HepG2 (cell line): Measurements from ENCODE around the gene NSMCE1. TPM values are rescaled to one million over a fixed set of nuclear protein-coding genes. Genes with fewer than 3 reads are reported as not detected.

Experiments
- ARNT2 ChIP-seq: sonication (generic); formaldehyde crosslinking; IDR thresholded peaks from 2 replicates; pipeline ENCODE4 v1.8.0; 2022; ENCODE audit warnings: mild to moderate bottlenecking, low read depth, missing genetic modification reagents, moderate library complexity
- ATAD3A ChIP-seq: sonication (generic); formaldehyde crosslinking; IDR thresholded peaks from 2 replicates; pipeline ENCODE4 v1.4.0; 2020; ENCODE audit warnings: missing genetic modification reagents
- BRD4 ChIP-seq: sonication (generic); formaldehyde crosslinking; IDR thresholded peaks from 2 replicates; pipeline ENCODE4 v1.4.0; 2020; ENCODE audit warnings: missing genetic modification reagents
- CENPX ChIP-seq: sonication (generic); formaldehyde crosslinking; IDR thresholded peaks from 2 replicates; pipeline ENCODE4 v1.9.0; 2021; ENCODE audit warnings: mild to moderate bottlenecking, missing genetic modification reagents, moderate library complexity
- DMAP1 ChIP-seq: IDR thresholded peaks from 2 replicates; pipeline ENCODE4 v1.6.1; 2016
- EP300 ChIP-seq, 3 experiments: sonication (generic) in 1 of 3; formaldehyde crosslinking in 1 of 3; IDR thresholded peaks; 2 replicates each; pipeline versions ENCODE4 v1.5.1 to v1.6.1; 2011 to 2020; ENCODE audit warnings: low read depth in 2 of 3, low read length in 2 of 3, borderline replicate concordance in 1 of 3, improper control_type of control experiment in 1 of 3, mild to moderate bottlenecking in 1 of 3, missing genetic modification reagents in 1 of 3, moderate library complexity in 1 of 3
- JDP2 ChIP-seq: sonication (generic); formaldehyde crosslinking; IDR thresholded peaks from 2 replicates; pipeline ENCODE4 v1.8.1; 2022; ENCODE audit warnings: missing genetic modification reagents, borderline replicate concordance
- KMT2A ChIP-seq: sonication (generic); formaldehyde crosslinking; IDR thresholded peaks from 2 replicates; pipeline ENCODE4 v1.4.0; 2020; ENCODE audit warnings: missing genetic modification reagents
- MEIS2 ChIP-seq: sonication (generic); formaldehyde crosslinking; IDR thresholded peaks from 2 replicates; pipeline ENCODE4 v1.9.0; 2021; ENCODE audit warnings: mild to moderate bottlenecking, missing genetic modification reagents
- NR1H2 ChIP-seq: sonication (generic); formaldehyde crosslinking; IDR thresholded peaks from 2 replicates; pipeline ENCODE4 v1.8.1; 2022; ENCODE audit warnings: low read depth, missing genetic modification reagents, borderline replicate concordance
- PBX3 ChIP-seq: sonication (generic); formaldehyde crosslinking; IDR thresholded peaks from 2 replicates; pipeline ENCODE4 v1.8.1; 2023; ENCODE audit warnings: missing genetic modification reagents, inconsistent platforms, borderline replicate concordance
- POLR2A ChIP-seq, 2 experiments: IDR thresholded peaks; 2 replicates each; pipeline ENCODE4 v1.6.1; 2011; ENCODE audit warnings: low read depth in 2 of 2, low read length in 2 of 2, mild to moderate bottlenecking in 1 of 2, moderate library complexity in 1 of 2; ENCODE audit not compliant: insufficient read depth in 1 of 2
- RARG ChIP-seq: sonication (generic); formaldehyde crosslinking; IDR thresholded peaks from 2 replicates; pipeline ENCODE4 v1.4.0; 2020; ENCODE audit warnings: low read depth, mild to moderate bottlenecking, missing genetic modification reagents
- RBM39 ChIP-seq: fragments of 200-400 bp; formaldehyde crosslinking; IDR thresholded peaks from one replicate; pipeline ENCODE4 v1.6.1; 2018; ENCODE audit warnings: antibody characterized with exemption, mild to moderate bottlenecking, low read depth, low read length; ENCODE audit not compliant: poor library complexity, severe bottlenecking
- SETDB1 ChIP-seq: sonication (generic); formaldehyde crosslinking; IDR thresholded peaks from 2 replicates; pipeline ENCODE4 v1.5.1; 2020; ENCODE audit warnings: missing genetic modification reagents, mild to moderate bottlenecking, borderline replicate concordance
- SIX4 ChIP-seq: sonication (generic); formaldehyde crosslinking; IDR thresholded peaks from 2 replicates; pipeline ENCODE4 v1.4.0; 2020; ENCODE audit warnings: missing genetic modification reagents
- ZBTB7A ChIP-seq: sonication (generic); formaldehyde crosslinking; IDR thresholded peaks from 2 replicates; pipeline ENCODE4 v1.8.0; 2022; ENCODE audit warnings: mild to moderate bottlenecking, missing genetic modification reagents
- ZNF619 ChIP-seq: sonication (generic); formaldehyde crosslinking; IDR thresholded peaks from 2 replicates; pipeline ENCODE4 v1.4.0; 2020; ENCODE audit warnings: mild to moderate bottlenecking, missing genetic modification reagents
- ZNF639 ChIP-seq: conservative IDR thresholded peaks from 2 replicates; pipeline ENCODE4 v1.6.1; 2018; ENCODE audit warnings: missing genetic modification reagents
- ZNF841 ChIP-seq: sonication (generic); formaldehyde crosslinking; IDR thresholded peaks from 2 replicates; pipeline ENCODE4 v1.8.1; 2023; ENCODE audit warnings: missing genetic modification reagents, borderline replicate concordance
- ZSCAN22 ChIP-seq: sonication (generic); formaldehyde crosslinking; IDR thresholded peaks from 2 replicates; pipeline ENCODE4 v1.4.0; 2020; ENCODE audit warnings: mild to moderate bottlenecking, missing genetic modification reagents
- polyA plus RNA-seq, 8 experiments: library from polyadenylated mRNA; depleted of rRNA in 3 of 8; stranded (reverse) in 7 of 8; unstranded in 1 of 8; fragments of >200 nt; fragmentation: Illumina TruSeq in 4 of 8; extraction: Trizol in 4 of 8; gene quantifications; 2 replicates each; pipeline versions ENCODE4 v1.2.1 to v1.2.3, GENCODE V29; 2011 to 2016; ENCODE audit warnings: low read depth in 4 of 8, missing spikeins in 1 of 8, mixed read lengths in 1 of 8; ENCODE audit not compliant: insufficient read depth in 1 of 8
- total RNA-seq, 5 experiments: library from RNA; depleted of rRNA; stranded (reverse); fragments of >200 nt; fragmentation: Illumina TruSeq; extraction: Trizol; gene quantifications; 2 replicates each; pipeline ENCODE4 v1.2.3, GENCODE V29; 2016; ENCODE audit warnings: low read depth in 1 of 5
- TF ChIP-seq, protein P1 (sequence below): sonication (generic); formaldehyde crosslinking; IDR thresholded peaks from 2 replicates; pipeline ENCODE4 v1.8.0; 2022; ENCODE audit warnings: low read depth, missing genetic modification reagents
- TF ChIP-seq, protein P2 (sequence below): sonication (generic); formaldehyde crosslinking; IDR thresholded peaks from 2 replicates; pipeline ENCODE4 v1.8.1; 2023; ENCODE audit warnings: mild to moderate bottlenecking, inconsistent platforms, moderate library complexity, missing genetic modification reagents, borderline replicate concordance
- TF ChIP-seq, protein P3 (sequence below): sonication (generic); formaldehyde crosslinking; IDR thresholded peaks from 2 replicates; pipeline ENCODE4 v1.4.0; 2020; ENCODE audit warnings: missing genetic modification reagents; ENCODE audit errors: not compliant biosample characterization

NSMCE1 gene
- total and polyA plus RNA-seq, 2 of the 13 experiments (the other 11 are each of a cell fraction or from before 2014, with no cell fraction given) = 42.7 to 52.9 TPM

- TF ChIP-seq ZNF619 (CRISPR knock-in tag) = no peak
- TF ChIP-seq KMT2A (CRISPR knock-in tag) = peak; percentile 56
- TF ChIP-seq NR1H2 (CRISPR knock-in tag) = no peak
- TF ChIP-seq SETDB1 (CRISPR knock-in tag) = no peak
- 0 out of 2 replicates have a peak, but pooled peaks have one; percentile 64 for TF ChIP-seq SIX4 (CRISPR knock-in tag)
- TF ChIP-seq, protein P1, sequence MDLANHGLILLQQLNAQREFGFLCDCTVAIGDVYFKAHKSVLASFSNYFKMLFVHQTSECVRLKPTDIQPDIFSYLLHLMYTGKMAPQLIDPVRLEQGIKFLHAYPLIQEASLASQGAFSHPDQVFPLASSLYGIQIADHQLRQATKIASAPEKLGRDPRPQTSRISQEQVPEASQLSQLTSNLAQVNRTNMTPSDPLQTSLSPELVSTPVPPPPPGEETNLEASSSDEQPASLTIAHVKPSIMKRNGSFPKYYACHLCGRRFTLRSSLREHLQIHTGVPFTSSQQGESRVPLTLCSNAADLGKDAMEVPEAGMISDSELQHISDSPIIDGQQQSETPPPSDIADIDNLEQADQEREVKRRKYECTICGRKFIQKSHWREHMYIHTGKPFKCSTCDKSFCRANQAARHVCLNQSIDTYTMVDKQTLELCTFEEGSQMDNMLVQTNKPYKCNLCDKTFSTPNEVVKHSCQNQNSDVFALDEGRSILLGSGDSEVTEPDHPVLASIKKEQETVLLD (CRISPR knock-in tag) = no peak
- no peak for TF ChIP-seq CENPX (CRISPR knock-in tag)
- no peak for TF ChIP-seq PBX3
- no peak for TF ChIP-seq RBM39
- TF ChIP-seq RARG (CRISPR knock-in tag) = no peak
- peak; percentile 63 to 91 for TF ChIP-seq POLR2A (IDR thresholded peaks at IDR 0.05; ENCODE audit: insufficient read depth in 1 of 2, low read depth in 2 of 2, low read length in 2 of 2)
- no peak for TF ChIP-seq JDP2 (CRISPR knock-in tag)
- no peak for TF ChIP-seq ZNF841 (CRISPR knock-in tag)
- peak; percentile 78 for TF ChIP-seq ARNT2 (CRISPR knock-in tag)
- peak; percentile 89 for TF ChIP-seq DMAP1 (CRISPR knock-in tag)
- peak; percentile 68 for TF ChIP-seq ZNF639 (CRISPR knock-in tag)
- TF ChIP-seq ATAD3A (CRISPR knock-in tag) = no peak
- peak; percentile 27; the same call in 1 of the 2 replicates for TF ChIP-seq ZBTB7A (CRISPR knock-in tag)
- peak; percentile 78 for TF ChIP-seq BRD4 (CRISPR knock-in tag)
- TF ChIP-seq EP300 (IDR thresholded peaks at IDR 0.05; ENCODE audit: low read depth in 2 of 2, low read length in 2 of 2) = peak in 1 of 2 experiments; percentile 32; a peak in 1 of 4 replicates
- peak; percentile 66; the same call in 1 of the 2 replicates for TF ChIP-seq EP300 (CRISPR knock-in tag; IDR thresholded peaks at IDR 0.05; ENCODE audit: borderline replicate concordance)
- TF ChIP-seq MEIS2 (CRISPR knock-in tag) = no peak; the same call in 1 of the 2 replicates
- TF ChIP-seq, protein P2, sequence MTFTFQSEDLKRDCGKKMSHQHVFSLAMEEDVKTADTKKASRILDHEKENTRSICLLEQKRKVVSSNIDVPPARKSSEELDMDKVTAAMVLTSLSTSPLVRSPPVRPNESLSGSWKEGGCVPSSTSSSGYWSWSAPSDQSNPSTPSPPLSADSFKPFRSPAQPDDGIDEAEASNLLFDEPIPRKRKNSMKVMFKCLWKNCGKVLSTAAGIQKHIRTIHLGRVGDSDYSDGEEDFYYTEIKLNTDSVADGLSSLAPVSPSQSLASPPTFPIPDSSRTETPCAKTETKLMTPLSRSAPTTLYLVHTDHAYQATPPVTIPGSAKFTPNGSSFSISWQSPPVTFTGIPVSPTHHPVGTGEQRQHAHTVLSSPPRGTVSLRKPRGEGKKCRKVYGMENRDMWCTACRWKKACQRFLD (CRISPR knock-in tag) = no peak
- TF ChIP-seq ZSCAN22 (CRISPR knock-in tag) = no peak
- TF ChIP-seq, protein P3, sequence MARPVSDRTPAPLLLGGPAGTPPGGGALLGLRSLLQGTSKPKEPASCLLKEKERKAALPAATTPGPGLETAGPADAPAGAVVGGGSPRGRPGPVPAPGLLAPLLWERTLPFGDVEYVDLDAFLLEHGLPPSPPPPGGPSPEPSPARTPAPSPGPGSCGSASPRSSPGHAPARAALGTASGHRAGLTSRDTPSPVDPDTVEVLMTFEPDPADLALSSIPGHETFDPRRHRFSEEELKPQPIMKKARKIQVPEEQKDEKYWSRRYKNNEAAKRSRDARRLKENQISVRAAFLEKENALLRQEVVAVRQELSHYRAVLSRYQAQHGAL (CRISPR knock-in tag) = no peak
Measured at GRCh38 chr16:27313422-27314160, 45.0 kb upstream of the NSMCE1 start, which contains the start of gene IL4R (continued).
